BE2C (cell line): ENCODE data around the gene DNAJC5.

Source experiments
- DNase-seq: peaks from one replicate; pipeline ENCODE4 v3.0.0-alpha.2; 2020
- H3K27me3 ChIP-seq: fragments of 250-450 bp; sonication (Bioruptor Pico); 2 replicates; pipeline ENCODE4 v1.5.1; 2020; ENCODE audit warnings: mild to moderate bottlenecking
- H3K36me3 ChIP-seq: fragments of 250-450 bp; sonication (Bioruptor Pico); 2 replicates; pipeline ENCODE4 v1.5.1; 2020; ENCODE audit warnings: mild to moderate bottlenecking
- H3K4me1 ChIP-seq: fragments of 250-450 bp; sonication (Bioruptor Pico); 2 replicates; pipeline ENCODE4 v1.5.1; 2020
- H3K4me3 ChIP-seq: 2 replicates; pipeline ENCODE4 v1.5.1; 2011; ENCODE audit warnings: low read depth, low read length
- H3K9me3 ChIP-seq: fragments of 250-450 bp; sonication (Bioruptor Pico); 2 replicates; pipeline ENCODE4 v1.5.1; 2020
- TF ChIP-seq, protein P1 (sequence below): IDR thresholded peaks from 2 replicates; pipeline ENCODE4 v1.5.1; 2012; ENCODE audit warnings: mild to moderate bottlenecking, low read depth, low read length

The DNAJC5 gene

DNA sequence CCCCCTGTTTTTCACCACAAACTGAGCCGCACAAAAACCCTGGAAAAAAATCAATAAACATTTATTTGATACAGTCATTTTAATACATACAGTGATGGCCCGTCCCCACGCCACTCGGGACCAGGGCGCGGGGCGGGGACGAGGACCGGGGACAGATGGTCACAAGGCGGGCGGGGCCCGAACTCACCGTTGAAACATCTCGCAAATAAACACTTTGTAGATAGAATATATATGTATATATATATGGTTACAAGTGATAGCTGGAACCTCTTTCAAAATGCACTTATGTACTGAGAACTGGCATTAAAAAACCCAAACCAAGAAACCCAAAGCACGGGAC is 61.7 kb downstream of the DNAJC5 start:
- peaks cover 14% of the 10 kb centered on the region for H3K36me3 ChIP-seq
- TF ChIP-seq, protein P1, sequence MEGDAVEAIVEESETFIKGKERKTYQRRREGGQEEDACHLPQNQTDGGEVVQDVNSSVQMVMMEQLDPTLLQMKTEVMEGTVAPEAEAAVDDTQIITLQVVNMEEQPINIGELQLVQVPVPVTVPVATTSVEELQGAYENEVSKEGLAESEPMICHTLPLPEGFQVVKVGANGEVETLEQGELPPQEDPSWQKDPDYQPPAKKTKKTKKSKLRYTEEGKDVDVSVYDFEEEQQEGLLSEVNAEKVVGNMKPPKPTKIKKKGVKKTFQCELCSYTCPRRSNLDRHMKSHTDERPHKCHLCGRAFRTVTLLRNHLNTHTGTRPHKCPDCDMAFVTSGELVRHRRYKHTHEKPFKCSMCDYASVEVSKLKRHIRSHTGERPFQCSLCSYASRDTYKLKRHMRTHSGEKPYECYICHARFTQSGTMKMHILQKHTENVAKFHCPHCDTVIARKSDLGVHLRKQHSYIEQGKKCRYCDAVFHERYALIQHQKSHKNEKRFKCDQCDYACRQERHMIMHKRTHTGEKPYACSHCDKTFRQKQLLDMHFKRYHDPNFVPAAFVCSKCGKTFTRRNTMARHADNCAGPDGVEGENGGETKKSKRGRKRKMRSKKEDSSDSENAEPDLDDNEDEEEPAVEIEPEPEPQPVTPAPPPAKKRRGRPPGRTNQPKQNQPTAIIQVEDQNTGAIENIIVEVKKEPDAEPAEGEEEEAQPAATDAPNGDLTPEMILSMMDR: no peak
- no peak for DNase-seq
- no peaks in the 10 kb centered on the region for H3K9me3 ChIP-seq
- H3K4me1 ChIP-seq: peaks cover 12% of the 10 kb centered on the region
- peak overlapping the region; percentile 76 for H3K4me3 ChIP-seq
- no peaks in the 10 kb centered on the region for H3K27me3 ChIP-seq

DNA sequence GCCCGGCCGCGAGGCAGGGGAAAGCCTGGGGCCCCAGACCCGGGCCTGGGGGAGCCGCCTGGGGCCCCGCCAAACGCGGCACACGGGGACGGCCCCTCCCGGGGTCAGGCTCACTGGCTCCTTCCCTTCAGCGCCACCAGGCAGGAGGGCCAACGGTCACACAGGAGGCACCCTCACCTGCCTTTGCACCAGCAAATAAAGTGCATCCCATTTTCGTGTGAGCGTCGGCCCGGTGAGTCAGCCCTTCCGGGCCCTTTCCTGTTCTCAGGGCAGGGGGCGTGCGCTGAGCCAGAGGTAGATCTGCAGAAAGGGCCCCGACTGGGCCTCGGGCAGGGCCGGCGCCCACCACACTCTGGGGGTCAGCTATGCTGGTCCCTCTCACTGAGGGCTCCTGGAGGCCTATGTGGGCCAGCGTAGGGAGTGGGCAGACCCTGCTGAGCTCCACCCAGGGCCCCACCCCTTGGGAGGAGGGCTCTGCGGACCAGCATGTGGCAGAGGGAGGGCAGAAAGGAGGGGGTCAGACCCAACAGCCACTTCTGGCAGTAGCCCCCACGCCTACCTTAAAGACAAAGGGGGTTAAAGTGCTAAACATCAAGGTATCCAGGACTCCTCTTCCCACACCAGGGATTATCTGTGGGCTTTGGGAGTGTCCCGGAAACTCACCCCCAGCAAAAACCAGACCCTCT is 62.2 kb downstream of the DNAJC5 start:
- DNase-seq: peak; percentile 87
- TF ChIP-seq, protein P1: no peak
- peaks cover 19% of the 10 kb centered on the region for H3K36me3 ChIP-seq
- H3K4me1 ChIP-seq: peaks cover 12% of the 10 kb centered on the region
- H3K27me3 ChIP-seq: no peaks in the 10 kb centered on the region
- H3K9me3 ChIP-seq: no peaks in the 10 kb centered on the region
- peak overlapping the region; percentile 76 for H3K4me3 ChIP-seq

DNA sequence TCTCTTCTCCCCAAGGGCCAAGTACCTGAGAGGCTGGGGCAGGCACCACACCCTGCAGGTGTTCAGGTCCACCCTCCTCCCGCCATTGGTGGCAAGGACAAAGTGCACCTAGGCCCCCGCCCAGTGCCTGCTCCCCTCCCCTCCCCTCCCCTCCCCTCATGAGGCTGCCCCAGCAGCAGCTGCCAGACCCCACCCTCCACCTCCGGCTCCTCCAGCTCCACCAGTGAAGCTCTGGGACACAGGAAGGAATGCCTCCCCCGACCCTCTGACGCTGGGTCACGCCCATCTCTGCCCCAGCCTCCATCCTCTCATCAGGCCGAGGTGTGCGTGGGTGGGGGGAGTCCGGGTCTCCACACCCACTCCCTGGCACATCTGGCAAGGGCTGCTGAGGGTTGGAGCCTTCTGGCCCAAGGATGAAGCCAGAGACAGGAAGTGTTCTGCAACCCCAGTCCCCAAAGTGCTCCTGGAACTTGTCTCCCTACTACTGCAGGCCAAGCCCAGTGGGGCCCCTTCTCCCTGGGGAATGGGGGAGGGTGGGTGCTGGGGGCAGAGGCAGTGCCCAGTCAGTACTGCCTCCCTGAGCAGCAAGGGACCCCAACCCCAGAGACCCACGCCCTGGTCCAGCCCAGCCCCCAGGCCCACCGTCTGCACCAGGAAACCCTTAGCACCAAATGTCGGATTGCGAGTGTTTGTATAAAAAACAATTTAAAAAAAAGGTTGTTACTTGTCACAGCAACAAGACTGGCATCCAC is 62.9 kb downstream of the DNAJC5 start:
- Histone ChIP-seq H3K36me3 (peaks cover 25% of the 10 kb centered on the region), H3K9me3 (no peaks in the 10 kb centered on the region), H3K27me3 (no peaks in the 10 kb centered on the region), H3K4me1 (peaks cover 12% of the 10 kb centered on the region), H3K4me3 (peak overlapping the region; percentile 76; the same call in 1 of the 2 replicates)
- peak; percentile 63 for DNase-seq
- TF ChIP-seq, protein P1: no peak

DNA sequence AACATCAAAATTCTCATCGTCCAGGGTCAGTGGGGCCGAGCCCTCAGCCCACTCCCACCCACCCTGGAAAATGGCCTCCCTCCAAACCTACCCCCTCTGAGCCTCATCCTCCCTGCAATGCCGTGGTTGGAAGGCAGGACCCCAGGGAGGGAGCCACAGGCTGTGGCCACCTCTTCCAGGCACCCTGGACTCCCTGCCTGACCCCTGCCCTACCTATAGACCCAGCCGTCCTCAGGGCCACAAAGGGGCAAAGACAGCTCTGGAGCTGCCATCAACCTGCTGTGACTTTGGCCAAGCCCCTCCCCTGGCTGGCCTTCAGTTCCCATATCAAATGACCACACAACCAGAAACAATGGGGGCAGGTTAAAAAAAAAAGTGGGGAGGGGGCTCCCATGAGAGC is 63.5 kb downstream of the DNAJC5 start:
- TF ChIP-seq, protein P1: no peak
- Histone ChIP-seq H3K9me3 (no peaks in the 10 kb centered on the region), H3K36me3 (peaks cover 31% of the 10 kb centered on the region), H3K4me1 (peaks cover 12% of the 10 kb centered on the region), H3K27me3 (no peaks in the 10 kb centered on the region), H3K4me3 (no peak overlapping the region)
- DNase-seq: no peak

DNA sequence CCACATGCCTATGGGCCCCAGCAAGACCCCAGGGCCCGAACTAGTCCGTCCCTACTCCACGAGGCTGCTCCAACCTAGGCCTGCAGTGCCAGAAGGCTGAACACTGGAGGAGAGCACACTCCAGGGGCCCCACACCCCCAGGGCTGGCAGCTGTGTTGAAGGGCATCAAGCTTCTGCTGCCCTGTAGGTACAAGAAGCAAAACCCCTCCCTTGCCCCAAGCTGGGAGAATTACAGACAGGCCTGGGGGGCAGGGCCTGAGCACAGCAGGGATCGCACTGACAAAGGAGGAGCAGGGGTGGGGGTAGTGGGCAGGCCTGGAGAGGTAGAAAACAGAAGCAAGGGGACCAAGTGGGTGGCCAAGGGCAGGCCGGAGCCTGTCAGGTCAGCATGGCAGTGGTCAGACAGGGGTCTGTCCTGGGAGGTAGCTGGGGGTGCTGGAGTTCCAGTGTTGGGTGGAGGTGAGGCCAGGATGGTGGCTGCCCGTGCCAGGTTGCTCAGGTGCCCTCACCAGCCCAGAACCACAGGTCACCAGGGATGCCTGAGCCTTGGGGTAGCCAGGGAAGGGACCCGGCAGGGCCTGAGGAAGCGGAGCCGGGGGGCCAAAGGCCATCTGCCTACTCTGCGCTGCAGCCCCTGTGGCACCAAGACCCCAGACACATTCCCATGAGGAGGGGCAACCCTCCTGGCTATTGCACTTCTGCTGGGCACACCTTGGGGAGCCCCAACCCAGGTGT is 64.2 kb downstream of the DNAJC5 start:
- DNase-seq: no peak
- peaks cover 11% of the 10 kb centered on the region for H3K4me1 ChIP-seq
- peaks cover 38% of the 10 kb centered on the region for H3K36me3 ChIP-seq
- no peaks in the 10 kb centered on the region for H3K9me3 ChIP-seq
- no peak overlapping the region for H3K4me3 ChIP-seq
- TF ChIP-seq, protein P1: no peak
- H3K27me3 ChIP-seq: no peaks in the 10 kb centered on the region
